Nephron (organoid): Measurements from ENCODE around the gene MND1.
A peak's percentile ranks its signal among the peaks of the same experiment; 100 is the strongest.
"Not testable (repeated sequence)": the region's sequence is repeated elsewhere in the genome, so short reads cannot be mapped to it uniquely, and the experiment has no call there.

Experiments
- H3K27ac Mint-ChIP-seq, 3 experiments: 2 replicates each; pipeline ENCODE4 v1.8.0; 2020; ENCODE audit warnings: mixed read lengths in 3 of 3, mild to moderate bottlenecking in 2 of 3, moderate library complexity in 1 of 3
- H3K27me3 Mint-ChIP-seq: 2 replicates; pipeline ENCODE4 v1.8.0; 2021; ENCODE audit warnings: low read depth, mild to moderate bottlenecking, moderate library complexity, mixed read lengths
- H3K36me3 Mint-ChIP-seq: 2 replicates; pipeline ENCODE4 v1.8.0; 2020; ENCODE audit warnings: low read depth, mixed read lengths
- H3K4me1 Mint-ChIP-seq: 2 replicates; pipeline ENCODE4 v1.8.0; 2020; ENCODE audit warnings: mixed read lengths
- H3K4me3 Mint-ChIP-seq, 3 experiments: 2 replicates each; pipeline ENCODE4 v1.8.0; 2020; ENCODE audit warnings: mild to moderate bottlenecking in 3 of 3, mixed read lengths in 3 of 3, moderate library complexity in 2 of 3
- H3K9me3 Mint-ChIP-seq: 2 replicates; pipeline ENCODE4 v1.8.0; 2020; ENCODE audit warnings: mixed read lengths
- CTCF ChIP-seq, 3 experiments: fragments of 200-600 bp; sonication (generic); IDR thresholded peaks; one replicate each; pipeline ENCODE4 v1.5.0; 2021; ENCODE audit warnings: antibody characterized with exemption in 3 of 3; ENCODE audit not compliant: unreplicated experiment in 3 of 3

The MND1 gene

DNA sequence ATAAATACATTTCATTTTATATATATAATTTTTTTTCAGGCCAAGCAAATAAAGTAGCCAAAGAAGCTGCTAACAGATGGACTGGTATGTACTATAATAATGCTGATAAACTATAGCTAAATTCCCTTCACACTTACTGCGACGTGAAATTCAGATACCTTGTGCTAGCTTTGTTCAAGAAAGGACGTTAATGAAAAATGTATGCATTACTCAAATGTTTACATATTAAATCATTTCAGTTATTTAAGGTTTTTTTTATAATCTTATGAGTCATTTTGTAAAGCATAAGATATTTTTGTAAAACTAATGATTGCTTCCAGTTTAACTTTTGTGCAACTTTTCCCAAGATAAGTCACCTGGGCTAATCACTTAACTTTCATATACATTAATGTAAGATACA is 64.4 kb downstream of the MND1 start:
- Mint-ChIP-seq H3K4me1 (peaks cover 13% of the 10 kb centered on the region), H3K36me3 (peaks cover 25% of the 10 kb centered on the region), H3K27me3 (no peaks in the 10 kb centered on the region), H3K4me3 (no peak overlapping the region), H3K9me3 (peaks cover 5% of the 10 kb centered on the region), H3K27ac (no peak overlapping the region)
- no peak for TF ChIP-seq CTCF (IDR thresholded peaks at IDR 0.05; ENCODE audit: unreplicated experiment in 3 of 3)

DNA sequence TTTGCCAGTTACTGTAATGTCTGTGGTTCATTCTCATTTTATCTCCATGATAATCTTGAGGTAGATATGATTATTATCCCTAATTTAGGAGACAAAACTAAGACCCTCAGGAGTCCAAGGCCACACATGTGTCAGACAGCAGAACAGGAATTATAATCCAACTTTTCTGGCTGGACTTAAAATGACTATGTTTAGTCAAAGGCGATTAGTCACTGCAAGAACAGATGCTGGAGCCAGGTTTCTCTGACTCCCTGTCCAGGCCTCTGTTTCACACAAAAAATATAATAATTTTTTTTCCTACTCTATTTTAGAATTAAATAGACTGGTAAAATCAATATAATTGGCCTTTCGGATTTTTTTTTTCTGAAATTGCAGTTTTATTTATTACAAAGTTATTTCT is 64.9 kb downstream of the MND1 start:
- H3K4me1 Mint-ChIP-seq: peaks cover 13% of the 10 kb centered on the region
- TF ChIP-seq CTCF (IDR thresholded peaks at IDR 0.05; ENCODE audit: unreplicated experiment in 3 of 3): no peak
- H3K9me3 Mint-ChIP-seq: peaks cover 5% of the 10 kb centered on the region
- no peaks in the 10 kb centered on the region for H3K27me3 Mint-ChIP-seq
- H3K4me3 Mint-ChIP-seq: no peak overlapping the region
- H3K36me3 Mint-ChIP-seq: peaks cover 25% of the 10 kb centered on the region
- H3K27ac Mint-ChIP-seq: peak overlapping the region in 1 of 3 experiments; percentile 91

GRCh38 chr4:153409924-153410501 is 65.5 kb downstream of the MND1 start:
- H3K27me3 Mint-ChIP-seq: no peaks in the 10 kb centered on the region
- peaks cover 24% of the 10 kb centered on the region for H3K36me3 Mint-ChIP-seq
- no peak for TF ChIP-seq CTCF (IDR thresholded peaks at IDR 0.05; ENCODE audit: unreplicated experiment in 3 of 3)
- H3K4me1 Mint-ChIP-seq: peaks cover 13% of the 10 kb centered on the region
- peak overlapping the region in 1 of 3 experiments; percentile 19 for H3K4me3 Mint-ChIP-seq
- H3K9me3 Mint-ChIP-seq: peaks cover 5% of the 10 kb centered on the region
- H3K27ac Mint-ChIP-seq: peak overlapping the region; percentile 82 to 91 (median 85)

DNA sequence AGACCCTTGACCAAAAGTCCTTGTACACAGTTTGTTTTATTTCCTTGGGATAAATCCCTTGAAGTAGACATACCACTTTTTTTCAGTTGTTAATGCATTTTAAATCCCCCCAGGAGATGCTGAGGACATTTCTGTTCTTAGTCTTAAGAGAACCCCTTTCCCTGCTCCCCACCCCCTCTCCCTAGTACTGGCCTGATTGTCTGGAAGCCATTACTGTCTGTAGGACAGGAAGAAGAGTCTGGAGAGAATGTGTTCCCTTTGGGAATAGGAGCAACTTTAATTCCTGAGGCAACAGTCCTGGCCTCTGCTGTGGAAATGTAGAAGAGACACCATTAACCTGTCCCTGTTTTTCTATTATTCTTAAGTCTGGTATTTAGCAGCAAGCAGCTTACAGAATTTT is 69.4 kb downstream of the MND1 start:
- no peaks in the 10 kb centered on the region for H3K9me3 Mint-ChIP-seq
- no peak overlapping the region for H3K4me3 Mint-ChIP-seq
- TF ChIP-seq CTCF (IDR thresholded peaks at IDR 0.05; ENCODE audit: unreplicated experiment in 3 of 3): no peak
- H3K27ac Mint-ChIP-seq: peak overlapping the region; percentile 10 to 72 (median 51)
- peaks cover 4% of the 10 kb centered on the region for H3K36me3 Mint-ChIP-seq
- H3K4me1 Mint-ChIP-seq: peaks cover 14% of the 10 kb centered on the region
- no peaks in the 10 kb centered on the region for H3K27me3 Mint-ChIP-seq

DNA sequence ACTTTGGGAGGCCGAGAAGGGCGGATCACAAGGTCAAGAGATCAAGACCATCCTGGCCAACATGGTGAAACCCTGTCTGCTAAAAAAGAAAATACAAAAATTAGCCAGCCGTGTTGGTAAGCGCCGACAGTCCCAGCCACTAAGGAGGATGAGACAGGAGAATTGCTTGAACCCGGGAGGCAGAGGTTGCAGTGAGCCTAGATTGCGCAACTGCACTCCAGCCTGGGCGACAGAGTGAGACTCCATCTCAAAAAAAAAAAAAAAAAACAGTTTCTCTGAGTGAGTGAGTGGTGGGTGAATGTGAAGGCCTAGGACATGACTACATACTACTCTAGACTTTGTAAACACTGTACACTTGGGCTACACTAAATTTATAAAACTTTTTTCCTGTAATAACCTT is 72.0 kb downstream of the MND1 start:
- H3K9me3 Mint-ChIP-seq, H3K4me3 Mint-ChIP-seq, H3K27me3 Mint-ChIP-seq, H3K4me1 Mint-ChIP-seq, H3K36me3 Mint-ChIP-seq, H3K27ac Mint-ChIP-seq: not testable (repeated sequence)

DNA sequence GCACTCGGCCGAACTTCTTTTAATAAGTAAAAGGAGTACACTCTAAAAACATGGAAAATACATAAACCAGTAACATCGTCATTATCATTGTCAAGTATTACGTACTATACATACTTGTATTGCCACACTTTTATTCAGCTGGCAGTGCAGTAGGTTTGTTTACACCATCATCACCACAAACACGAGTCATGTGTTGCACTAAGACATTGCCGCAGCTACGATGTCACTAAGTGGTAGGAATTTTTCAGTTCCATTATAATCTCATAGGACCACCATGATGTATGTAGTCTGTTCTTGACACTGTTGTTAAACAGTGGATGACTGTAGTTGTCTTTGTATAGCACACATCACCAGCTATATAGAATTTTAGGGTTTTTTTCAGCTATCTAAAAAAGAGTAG is 73.6 kb downstream of the MND1 start:
- peak overlapping the region; percentile 30 to 73 (median 68) for H3K27ac Mint-ChIP-seq
- H3K9me3 Mint-ChIP-seq: no peaks in the 10 kb centered on the region
- TF ChIP-seq CTCF (IDR thresholded peaks at IDR 0.05; ENCODE audit: unreplicated experiment in 3 of 3): no peak
- H3K27me3 Mint-ChIP-seq: no peaks in the 10 kb centered on the region
- H3K4me1 Mint-ChIP-seq: peaks cover 8% of the 10 kb centered on the region
- no peak overlapping the region for H3K4me3 Mint-ChIP-seq
- H3K36me3 Mint-ChIP-seq: peaks cover 4% of the 10 kb centered on the region
